ENCODE measurements around the gene OSBP2. TPM values are rescaled to one million over a fixed set of nuclear protein-coding genes. Genes with fewer than 3 reads are reported as not detected.

The OSBP2 gene
- total RNA-seq, 3 donors from 2014 or later = 2.9 to 5.3 (median 3.4) TPM

DNA sequence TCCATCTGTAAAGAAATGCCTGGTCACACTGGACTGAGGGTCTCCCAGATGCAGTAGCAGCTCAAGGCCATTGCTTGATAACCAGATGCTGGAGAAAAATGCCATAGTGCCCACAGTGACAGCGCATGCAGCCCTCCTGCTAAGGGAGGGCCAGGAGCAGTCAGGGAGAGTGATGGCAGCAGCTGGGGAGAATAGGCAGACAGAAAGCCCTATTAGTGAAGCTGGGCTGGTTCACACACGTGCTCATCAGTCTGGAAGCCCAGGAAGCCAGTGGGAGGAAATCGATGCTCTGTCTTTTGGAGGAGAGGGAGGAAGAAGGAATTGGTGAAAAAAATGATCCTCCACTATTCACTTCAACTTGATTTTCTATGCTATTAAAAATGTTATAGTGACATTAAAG lies 82.9 kb downstream of the OSBP2 start:
- ATAC-seq (no peak), DNase-seq (no peak)
- Histone ChIP-seq H3K4me1 (ENCODE audit: low read depth) (no peaks in the 10 kb centered on the region), H3K4me3 (no peak overlapping the region), H3K36me3 (ENCODE audit: low read depth) (no peaks in the 10 kb centered on the region), H3K9me3 (no peaks in the 10 kb centered on the region)
- intact Hi-C loops (cut with DNase I, micrococcal nuclease) = no loop called here
- TF ChIP-seq, protein P1, sequence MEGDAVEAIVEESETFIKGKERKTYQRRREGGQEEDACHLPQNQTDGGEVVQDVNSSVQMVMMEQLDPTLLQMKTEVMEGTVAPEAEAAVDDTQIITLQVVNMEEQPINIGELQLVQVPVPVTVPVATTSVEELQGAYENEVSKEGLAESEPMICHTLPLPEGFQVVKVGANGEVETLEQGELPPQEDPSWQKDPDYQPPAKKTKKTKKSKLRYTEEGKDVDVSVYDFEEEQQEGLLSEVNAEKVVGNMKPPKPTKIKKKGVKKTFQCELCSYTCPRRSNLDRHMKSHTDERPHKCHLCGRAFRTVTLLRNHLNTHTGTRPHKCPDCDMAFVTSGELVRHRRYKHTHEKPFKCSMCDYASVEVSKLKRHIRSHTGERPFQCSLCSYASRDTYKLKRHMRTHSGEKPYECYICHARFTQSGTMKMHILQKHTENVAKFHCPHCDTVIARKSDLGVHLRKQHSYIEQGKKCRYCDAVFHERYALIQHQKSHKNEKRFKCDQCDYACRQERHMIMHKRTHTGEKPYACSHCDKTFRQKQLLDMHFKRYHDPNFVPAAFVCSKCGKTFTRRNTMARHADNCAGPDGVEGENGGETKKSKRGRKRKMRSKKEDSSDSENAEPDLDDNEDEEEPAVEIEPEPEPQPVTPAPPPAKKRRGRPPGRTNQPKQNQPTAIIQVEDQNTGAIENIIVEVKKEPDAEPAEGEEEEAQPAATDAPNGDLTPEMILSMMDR (IDR thresholded peaks at IDR 0.05) = no peak

GRCh38 chr22:30778261-30778660 lies 83.6 kb downstream of the OSBP2 start:
- Histone ChIP-seq H3K4me1 (ENCODE audit: low read depth) (no peaks in the 10 kb centered on the region), H3K9me3 (no peaks in the 10 kb centered on the region), H3K4me3 (no peak overlapping the region), H3K36me3 (ENCODE audit: low read depth) (no peaks in the 10 kb centered on the region)
- DNase-seq (no peak), ATAC-seq (no peak)
- TF ChIP-seq, protein P1 (IDR thresholded peaks at IDR 0.05) = no peak
- intact Hi-C loops (cut with DNase I, micrococcal nuclease) = no loop called here

DNA sequence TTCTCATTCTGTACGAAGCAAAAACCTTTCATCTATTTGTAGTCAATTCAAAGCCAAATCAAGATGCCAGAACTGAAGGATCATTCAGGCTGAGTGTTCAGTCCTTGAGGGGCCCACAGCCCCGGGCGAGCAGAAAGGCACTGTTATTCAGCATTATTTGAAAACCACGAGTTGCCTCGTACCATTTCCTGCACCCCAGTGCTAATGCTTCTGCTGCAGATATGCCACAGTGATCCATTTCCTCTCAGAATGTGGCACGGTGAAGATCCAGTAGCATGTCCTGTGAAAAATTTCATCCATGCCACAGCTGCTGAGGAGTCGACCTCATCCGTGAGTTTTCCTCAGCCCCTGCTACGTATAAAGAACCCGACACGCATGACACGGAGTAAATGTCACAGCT lies 85.4 kb downstream of the OSBP2 start:
- intact Hi-C loops (cut with DNase I, micrococcal nuclease) = no loop called here
- Histone ChIP-seq H3K4me3 (no peak overlapping the region), H3K9me3 (no peaks in the 10 kb centered on the region), H3K4me1 (ENCODE audit: low read depth) (no peaks in the 10 kb centered on the region), H3K36me3 (ENCODE audit: low read depth) (no peaks in the 10 kb centered on the region)
- TF ChIP-seq, protein P1 (IDR thresholded peaks at IDR 0.05) = no peak
- DNase-seq = no peak
- ATAC-seq = no peak

GRCh38 chr22:30781271-30781875 lies 86.7 kb downstream of the OSBP2 start:
- H3K36me3 ChIP-seq (ENCODE audit: low read depth) = no peaks in the 10 kb centered on the region
- intact Hi-C loops (cut with DNase I, micrococcal nuclease) = no loop called here
- no peaks in the 10 kb centered on the region for H3K9me3 ChIP-seq
- ATAC-seq (no peak), DNase-seq (no peak)
- no peaks in the 10 kb centered on the region for H3K4me1 ChIP-seq (ENCODE audit: low read depth)
- TF ChIP-seq, protein P1 (IDR thresholded peaks at IDR 0.05) = no peak
- no peak overlapping the region for H3K4me3 ChIP-seq

GRCh38 chr22:30782613-30783012 lies 87.9 kb downstream of the OSBP2 start:
- intact Hi-C loops (cut with DNase I, micrococcal nuclease) = no loop called here
- TF ChIP-seq, protein P1 (IDR thresholded peaks at IDR 0.05) = no peak
- no peak overlapping the region for H3K4me3 ChIP-seq
- DNase-seq = no peak
- no peaks in the 10 kb centered on the region for H3K36me3 ChIP-seq (ENCODE audit: low read depth)
- no peak for ATAC-seq
- no peaks in the 10 kb centered on the region for H3K9me3 ChIP-seq
- no peaks in the 10 kb centered on the region for H3K4me1 ChIP-seq (ENCODE audit: low read depth)

- TF ChIP-seq, protein P1 (IDR thresholded peaks at IDR 0.05) = no peak
- H3K4me3 ChIP-seq = no peak overlapping the region
- no peak for ATAC-seq
Measured at GRCh38 chr22:30783021-30783420, 88.3 kb downstream of the OSBP2 start.

More at GRCh38 chr22:30783021-30783420, 88.3 kb downstream of the OSBP2 start:
- Histone ChIP-seq H3K9me3 (no peaks in the 10 kb centered on the region), H3K36me3 (ENCODE audit: low read depth) (no peaks in the 10 kb centered on the region), H3K4me1 (ENCODE audit: low read depth) (no peaks in the 10 kb centered on the region)
- intact Hi-C loops (cut with DNase I, micrococcal nuclease) = no loop called here
- DNase-seq = no peak

All from mucosa of descending colon (tissue), 3 donors.